ENCODE results near the gene RBM17. TPM values are rescaled to one million over a fixed set of nuclear protein-coding genes. Genes with fewer than 3 reads are reported as not detected.

Gene RBM17
- total and polyA plus RNA-seq, 10 of the 15 experiments (the other 5 are each of a cell fraction or from before 2014, with no cell fraction given): 28.4 to 181 (median 83.9) TPM

DNA sequence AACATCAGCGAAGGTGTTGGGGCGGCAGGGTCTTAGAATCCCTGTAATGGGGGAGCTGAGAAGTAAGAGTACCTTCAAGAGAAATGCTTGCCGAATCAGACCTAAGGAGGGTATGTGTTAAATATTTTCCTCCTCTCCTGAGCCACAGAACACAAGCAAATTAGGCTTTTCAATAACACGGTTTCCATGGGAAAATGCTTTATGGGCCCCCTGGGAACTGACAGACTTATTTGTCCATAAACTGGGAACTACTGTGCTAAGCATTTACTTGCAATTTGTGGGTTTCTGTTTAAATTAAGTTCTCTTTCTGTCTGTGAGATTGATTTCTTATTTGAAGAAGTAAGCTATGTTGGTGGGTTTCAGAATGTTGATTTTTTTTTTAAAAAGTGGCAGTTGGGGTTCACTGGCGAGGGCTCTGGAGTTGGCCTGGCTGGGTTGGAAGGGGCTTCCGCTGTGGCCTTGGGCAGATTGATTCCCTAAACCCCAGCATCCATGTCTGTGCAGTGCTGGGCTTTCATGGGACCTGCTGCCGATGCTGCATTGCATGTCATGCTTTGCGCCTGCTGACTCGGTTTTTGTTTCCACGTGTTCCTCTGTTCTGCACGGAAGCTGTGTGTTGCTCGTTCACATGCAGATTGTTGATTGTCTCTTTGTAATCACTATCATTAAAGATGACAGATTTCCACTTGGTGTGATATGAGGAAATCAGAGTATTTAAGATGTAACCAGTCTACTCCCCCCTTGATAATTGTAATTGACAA, 7.2 kb downstream of the RBM17 start (continued):
- TF ChIP-seq TBL1XR1 (IDR thresholded peaks at IDR 0.05; ENCODE audit: low read depth, low read length) (no peak), FOXK2 (IDR thresholded peaks at IDR 0.05) (no peak), YY1 (IDR thresholded peaks at IDR 0.05; ENCODE audit: low read depth, low read length) (no peak), LARP7 (IDR thresholded peaks at IDR 0.05) (no peak)

GRCh38 chr10:6097063-6097462, 8.2 kb downstream of the RBM17 start:
- H3K4me2 ChIP-seq (ENCODE audit: control insufficient read depth, insufficient read depth): no peak overlapping the region
- TF ChIP-seq RUNX3 (IDR thresholded peaks at IDR 0.05; ENCODE audit: low read length) (no peak), SMAD5 (IDR thresholded peaks at IDR 0.05; ENCODE audit: low read depth) (no peak), ZSCAN29 (IDR thresholded peaks at IDR 0.05) (no peak), SRF (IDR thresholded peaks at IDR 0.05; ENCODE audit: low read depth in 2 of 2, low read length in 2 of 2) (no peak), EGR1 (IDR thresholded peaks at IDR 0.05; ENCODE audit: borderline replicate concordance in 1 of 2, low read depth in 2 of 2, low read length in 2 of 2) (no peak), MTA2 (IDR thresholded peaks at IDR 0.05; ENCODE audit: low read depth) (no peak), ATF7 (IDR thresholded peaks at IDR 0.05; ENCODE audit: low read depth) (no peak), CBX3 (IDR thresholded peaks at IDR 0.05; ENCODE audit: borderline replicate concordance, low read depth) (no peak)
- H3K4me3 ChIP-seq: no peak overlapping the region
- no TSS peak for BruUV-seq (replicated peaks)
- WGBS (ENCODE audit: insufficient coverage, insufficient replicate concordance, low lambda C conversion rate, missing lambda C conversion rate): 77% methylated on average over 5 of the region's 5 CpGs
- H3K27me3 ChIP-seq (replicated peaks in 1 of 2; ENCODE audit: control insufficient read depth in 2 of 2, insufficient read depth in 2 of 2, low read length in 1 of 2): no peaks in the 10 kb centered on the region
- CTCF ChIA-PET: interaction anchor here (0.6 to 1.0 kb wide), 3 partner anchors 305 to 1275 kb away, joined by 3 to 5 read pairs (median 3); no protein-coding TSS in a partner anchor
- RAD21 ChIA-PET (ENCODE audit: unreplicated experiment): interaction anchor here (1.4 to 1.5 kb wide), 2 partner anchors 54 to 309 kb away, joined by 4 read pairs; no protein-coding TSS in a partner anchor
- H3K9ac ChIP-seq (ENCODE audit: control insufficient read depth, insufficient read depth, low read length): no peak overlapping the region
- no peak for FAIRE-seq
- H2AFZ ChIP-seq (ENCODE audit: control insufficient read depth, low read depth, low read length): no peak overlapping the region
- H3K79me2 ChIP-seq (ENCODE audit: control insufficient read depth, insufficient read depth, low read length): peaks cover 53% of the 10 kb centered on the region
- H3K27ac ChIP-seq (ENCODE audit: control insufficient read depth, insufficient read depth): no peak overlapping the region
- POLR2A ChIA-PET: no interaction called here
- peaks cover 3% of the 10 kb centered on the region; the same call in 1 of the 2 replicates for H4K20me1 ChIP-seq (ENCODE audit: control insufficient read depth, insufficient read depth)
- H3K4me1 ChIP-seq (ENCODE audit: control insufficient read depth, insufficient read depth, low read length): peaks cover 7% of the 10 kb centered on the region
- peaks cover 8 to 10% of the 10 kb centered on the region in 2 experiments for H3K36me3 ChIP-seq (ENCODE audit: control insufficient read depth in 2 of 2, insufficient read depth in 2 of 2, low read length in 1 of 2)
- intact Hi-C loops (cut with micrococcal nuclease; ENCODE audit: unreplicated experiment) (no loop called here), in situ Hi-C loops (cut with MboI) (no loop called here)
- no peak for ATAC-seq
- DNase-seq (ENCODE audit: low read depth, low spot score): no peak
- SMC1A ChIA-PET (ENCODE audit: uncharacterized antibody, unreplicated experiment): interaction anchor here (1.0 to 1.4 kb wide), 3 partner anchors 10 to 313 kb away, joined by 3 to 5 read pairs (median 3); partner anchors contain the start of gene PFKFB3
- H3K9me3 ChIP-seq (replicated peaks; ENCODE audit: control insufficient read depth, insufficient read depth, low read length): no peaks in the 10 kb centered on the region
